Measurements from ENCODE around the gene LRP8. TPM values are rescaled to one million over a fixed set of nuclear protein-coding genes. Genes with fewer than 3 reads are reported as not detected.
A peak's percentile ranks its signal among the peaks of the same experiment; 100 is the strongest.

Gene LRP8
- total and polyA plus RNA-seq, 2 of the 13 experiments (the other 11 are each of a cell fraction or from before 2014, with no cell fraction given), result 17.3 to 17.4 TPM

GRCh38 chr1:53325326-53326087 is 2.4 kb downstream of the LRP8 start:
- H3K9me3 ChIP-seq (ENCODE audit: low read length), result no peaks in the 10 kb centered on the region
- H3K36me3 ChIP-seq (replicated peaks in 1 of 2; ENCODE audit: control insufficient read depth in 1 of 2, insufficient read depth in 2 of 2, low read length in 2 of 2), result peaks cover 7 to 40% of the 10 kb centered on the region in 2 experiments
- POLR2A ChIA-PET, result no interaction called here
- peak overlapping the region; percentile 91 for H3K27ac ChIP-seq (ENCODE audit: extremely low read length, insufficient read depth, low read length)
- peaks cover 25% of the 10 kb centered on the region for H3K4me1 ChIP-seq (ENCODE audit: insufficient read depth, low read length)
- BruUV-seq (replicated peaks), result TSS peak; percentile 69
- intact Hi-C loops (cut with micrococcal nuclease; ENCODE audit: unreplicated experiment) (no loop called here), in situ Hi-C loops (cut with HindIII; ENCODE audit: extremely low pct_ligation_motif_present, low pct_unique_long_range_greater_than_20kb) (no loop called here)
- ATAC-seq, result no peak
- CTCF ChIA-PET (ENCODE audit: low intra/inter-chr PET ratio, low total read pairs), result no interaction called here
- H3K4me2 ChIP-seq (ENCODE audit: low read depth, low read length), result peak overlapping the region; percentile 90
- H4K20me1 ChIP-seq (ENCODE audit: insufficient read depth, low read length), result no peaks in the 10 kb centered on the region
- TF ChIP-seq ZFP36L1 (CRISPR knock-in tag; IDR thresholded peaks at IDR 0.05) (0 out of 2 replicates have a peak, but pooled peaks have one; percentile 30), ZNF382 (CRISPR knock-in tag; IDR thresholded peaks at IDR 0.05; ENCODE audit: borderline replicate concordance) (no peak), ZBTB7A (CRISPR knock-in tag; IDR thresholded peaks at IDR 0.05) (no peak), ZNF207 (IDR thresholded peaks at IDR 0.05; ENCODE audit: borderline replicate concordance) (no peak), MEF2D (CRISPR knock-in tag; IDR thresholded peaks at IDR 0.05) (0 out of 2 replicates have a peak, but pooled peaks have one; percentile 32), KLF15 (CRISPR knock-in tag; IDR thresholded peaks at IDR 0.05; ENCODE audit: borderline replicate concordance) (0 out of 2 replicates have a peak, but pooled peaks have one; percentile 16), RCOR2 (CRISPR knock-in tag; IDR thresholded peaks at IDR 0.05) (no peak), ZNF597 (CRISPR knock-in tag; IDR thresholded peaks at IDR 0.05) (0 out of 2 replicates have a peak, but pooled peaks have one; percentile 36), ZNF263 (CRISPR knock-in tag; IDR thresholded peaks at IDR 0.05) (peak; percentile 66), ZSCAN20 (CRISPR knock-in tag; IDR thresholded peaks at IDR 0.05; ENCODE audit: borderline replicate concordance) (0 out of 2 replicates have a peak, but pooled peaks have one; percentile 5), HNRNPL (IDR thresholded peaks at IDR 0.05; ENCODE audit: low read depth, low read length) (0 out of 2 replicates have a peak, but pooled peaks have one; percentile 62), IKZF4 (CRISPR knock-in tag; IDR thresholded peaks at IDR 0.05; ENCODE audit: borderline replicate concordance, low read depth, not compliant biosample characterization) (peak; percentile 32), ZNF768 (CRISPR knock-in tag; IDR thresholded peaks at IDR 0.05) (peak; percentile 34; the same call in 1 of the 2 replicates)
- H3K4me3 ChIP-seq (replicated peaks in 1 of 3; ENCODE audit: insufficient read depth in 1 of 3, low read depth in 2 of 3, low read length in 3 of 3), result peak overlapping the region; percentile 20 to 88 (median 76)
- 52% methylated on average over 18 of the region's 26 CpGs for WGBS (ENCODE audit: low lambda C conversion rate)
- DNase-seq (ENCODE audit: low spot score), result no peak
- peaks cover 21% of the 10 kb centered on the region for H3K79me2 ChIP-seq (ENCODE audit: insufficient read depth, low read length)
- FAIRE-seq, result no peak
- no peak overlapping the region for H2AFZ ChIP-seq (ENCODE audit: low read length)
- H3K9ac ChIP-seq (ENCODE audit: insufficient read depth, low read depth, low read length), result peak overlapping the region; percentile 75
- peaks cover 0 to 11% of the 10 kb centered on the region in 2 experiments; a peak in 3 of 5 replicates for H3K27me3 ChIP-seq (ENCODE audit: control insufficient read depth in 1 of 2, insufficient read depth in 2 of 2, low read length in 2 of 2)
